Measurements from ENCODE around the gene TAF1. TPM values are rescaled to one million over a fixed set of nuclear protein-coding genes. Genes with fewer than 3 reads are reported as not detected.

TAF1 gene
- polyA plus RNA-seq, 1 of the 3 experiments (the other 2 are of a cell fraction) = 25.0 TPM

GRCh38 chrX:71482228-71482958, 116.2 kb downstream of the TAF1 start:
- no peak for DNase-seq
- TF ChIP-seq FOXM1 (IDR thresholded peaks at IDR 0.05; ENCODE audit: low read depth) (no peak), EZH2phosphoT487 (IDR thresholded peaks at IDR 0.05; ENCODE audit: borderline replicate concordance, low read depth) (no peak), ELF1 (IDR thresholded peaks at IDR 0.05) (no peak), POLR2AphosphoS5 (IDR thresholded peaks at IDR 0.05; ENCODE audit: low read depth, low read length) (no peak), SMC3 (IDR thresholded peaks at IDR 0.05; ENCODE audit: low read depth, low read length) (no peak)
- TF ChIP-seq, protein P1, sequence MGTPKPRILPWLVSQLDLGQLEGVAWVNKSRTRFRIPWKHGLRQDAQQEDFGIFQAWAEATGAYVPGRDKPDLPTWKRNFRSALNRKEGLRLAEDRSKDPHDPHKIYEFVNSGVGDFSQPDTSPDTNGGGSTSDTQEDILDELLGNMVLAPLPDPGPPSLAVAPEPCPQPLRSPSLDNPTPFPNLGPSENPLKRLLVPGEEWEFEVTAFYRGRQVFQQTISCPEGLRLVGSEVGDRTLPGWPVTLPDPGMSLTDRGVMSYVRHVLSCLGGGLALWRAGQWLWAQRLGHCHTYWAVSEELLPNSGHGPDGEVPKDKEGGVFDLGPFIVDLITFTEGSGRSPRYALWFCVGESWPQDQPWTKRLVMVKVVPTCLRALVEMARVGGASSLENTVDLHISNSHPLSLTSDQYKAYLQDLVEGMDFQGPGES (IDR thresholded peaks at IDR 0.05; ENCODE audit: low read depth, low read length) = no peak
- TF ChIP-seq, protein P2, sequence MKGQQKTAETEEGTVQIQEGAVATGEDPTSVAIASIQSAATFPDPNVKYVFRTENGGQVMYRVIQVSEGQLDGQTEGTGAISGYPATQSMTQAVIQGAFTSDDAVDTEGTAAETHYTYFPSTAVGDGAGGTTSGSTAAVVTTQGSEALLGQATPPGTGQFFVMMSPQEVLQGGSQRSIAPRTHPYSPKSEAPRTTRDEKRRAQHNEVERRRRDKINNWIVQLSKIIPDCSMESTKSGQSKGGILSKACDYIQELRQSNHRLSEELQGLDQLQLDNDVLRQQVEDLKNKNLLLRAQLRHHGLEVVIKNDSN (IDR thresholded peaks at IDR 0.05; ENCODE audit: borderline replicate concordance, low read depth) = no peak
- Histone ChIP-seq H4K20me1 (ENCODE audit: insufficient read depth) (no peaks in the 10 kb centered on the region), H3K27me3 (ENCODE audit: insufficient read depth) (no peaks in the 10 kb centered on the region; the same call in 1 of the 2 replicates), H3F3A (replicated peaks; ENCODE audit: insufficient read depth) (no peaks in the 10 kb centered on the region), H3K9me3 (no peaks in the 10 kb centered on the region), H3K4me2 (no peak overlapping the region), H3K27ac (ENCODE audit: low read depth in 2 of 2, low read length in 1 of 2) (no peak overlapping the region), H3K4me3 (ENCODE audit: low read depth in 2 of 2, low read length in 1 of 2) (no peak overlapping the region), H3K4me1 (ENCODE audit: control insufficient read depth in 1 of 2, insufficient read depth in 2 of 2, low read depth in 1 of 2, low read length in 1 of 2) (no peaks in the 10 kb centered on the region), H2AFZ (ENCODE audit: low read depth) (no peak overlapping the region), H3K36me3 (replicated peaks in 1 of 2; ENCODE audit: control insufficient read depth in 1 of 2, insufficient read depth in 2 of 2, low read length in 1 of 2) (no peaks in the 10 kb centered on the region), H3K9me2 (no peaks in the 10 kb centered on the region), H3K9ac (no peak overlapping the region), H3K79me2 (ENCODE audit: insufficient read depth) (no peaks in the 10 kb centered on the region)
- ChIA-PET POLR2A (no interaction called here), CTCF (no interaction called here)
- 50% methylated on average over 4 of the region's 4 CpGs for WGBS (ENCODE audit: low lambda C conversion rate)

GRCh38 chrX:71487814-71488213, 121.7 kb downstream of the TAF1 start:
- Histone ChIP-seq H3K27me3 (ENCODE audit: insufficient read depth) (no peaks in the 10 kb centered on the region; the same call in 1 of the 2 replicates), H3K36me3 (replicated peaks in 1 of 2; ENCODE audit: control insufficient read depth in 1 of 2, insufficient read depth in 2 of 2, low read length in 1 of 2) (no peaks in the 10 kb centered on the region), H3K9ac (no peak overlapping the region), H3K9me3 (no peaks in the 10 kb centered on the region), H3K79me2 (ENCODE audit: insufficient read depth) (no peaks in the 10 kb centered on the region), H3K4me1 (ENCODE audit: control insufficient read depth in 1 of 2, insufficient read depth in 2 of 2, low read depth in 1 of 2, low read length in 1 of 2) (no peaks in the 10 kb centered on the region), H3K27ac (ENCODE audit: low read depth in 2 of 2, low read length in 1 of 2) (no peak overlapping the region), H3F3A (replicated peaks; ENCODE audit: insufficient read depth) (no peaks in the 10 kb centered on the region), H4K20me1 (ENCODE audit: insufficient read depth) (no peaks in the 10 kb centered on the region), H2AFZ (ENCODE audit: low read depth) (no peak overlapping the region), H3K9me2 (no peaks in the 10 kb centered on the region), H3K4me2 (no peak overlapping the region), H3K4me3 (ENCODE audit: low read depth in 2 of 2, low read length in 1 of 2) (no peak overlapping the region)
- TF ChIP-seq MEF2A (IDR thresholded peaks at IDR 0.05; ENCODE audit: borderline replicate concordance, low read depth) = no peak
- TF ChIP-seq RAD21 (IDR thresholded peaks at IDR 0.05; ENCODE audit: low read length) = no peak
- no peak for TF ChIP-seq RCOR1 (IDR thresholded peaks at IDR 0.05; ENCODE audit: low read length)
- no peak for TF ChIP-seq TEAD4 (IDR thresholded peaks at IDR 0.05; ENCODE audit: borderline replicate concordance, insufficient read depth)
- TF ChIP-seq, protein P2 (IDR thresholded peaks at IDR 0.05; ENCODE audit: borderline replicate concordance, low read depth) = no peak
- TF ChIP-seq NFIC (IDR thresholded peaks at IDR 0.05; ENCODE audit: borderline replicate concordance) = no peak
- TF ChIP-seq, protein P3, sequence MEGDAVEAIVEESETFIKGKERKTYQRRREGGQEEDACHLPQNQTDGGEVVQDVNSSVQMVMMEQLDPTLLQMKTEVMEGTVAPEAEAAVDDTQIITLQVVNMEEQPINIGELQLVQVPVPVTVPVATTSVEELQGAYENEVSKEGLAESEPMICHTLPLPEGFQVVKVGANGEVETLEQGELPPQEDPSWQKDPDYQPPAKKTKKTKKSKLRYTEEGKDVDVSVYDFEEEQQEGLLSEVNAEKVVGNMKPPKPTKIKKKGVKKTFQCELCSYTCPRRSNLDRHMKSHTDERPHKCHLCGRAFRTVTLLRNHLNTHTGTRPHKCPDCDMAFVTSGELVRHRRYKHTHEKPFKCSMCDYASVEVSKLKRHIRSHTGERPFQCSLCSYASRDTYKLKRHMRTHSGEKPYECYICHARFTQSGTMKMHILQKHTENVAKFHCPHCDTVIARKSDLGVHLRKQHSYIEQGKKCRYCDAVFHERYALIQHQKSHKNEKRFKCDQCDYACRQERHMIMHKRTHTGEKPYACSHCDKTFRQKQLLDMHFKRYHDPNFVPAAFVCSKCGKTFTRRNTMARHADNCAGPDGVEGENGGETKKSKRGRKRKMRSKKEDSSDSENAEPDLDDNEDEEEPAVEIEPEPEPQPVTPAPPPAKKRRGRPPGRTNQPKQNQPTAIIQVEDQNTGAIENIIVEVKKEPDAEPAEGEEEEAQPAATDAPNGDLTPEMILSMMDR (IDR thresholded peaks at IDR 0.05) = no peak
- TF ChIP-seq GATA2 (CRISPR knock-in tag; IDR thresholded peaks at IDR 0.05) = no peak
- no peak for TF ChIP-seq USF2 (IDR thresholded peaks at IDR 0.05; ENCODE audit: borderline replicate concordance, low read depth, low read length)
- TF ChIP-seq FOXM1 (IDR thresholded peaks at IDR 0.05; ENCODE audit: low read depth) = no peak
- TF ChIP-seq ELF1 (IDR thresholded peaks at IDR 0.05) = no peak
- no peak for TF ChIP-seq POLR2AphosphoS5 (IDR thresholded peaks at IDR 0.05; ENCODE audit: low read depth, low read length)
- no peak for TF ChIP-seq SIN3A (IDR thresholded peaks at IDR 0.05; ENCODE audit: borderline replicate concordance, low read depth, low read length)
- no peak for TF ChIP-seq JUND (IDR thresholded peaks at IDR 0.05)
- no peak for TF ChIP-seq RXRA (IDR thresholded peaks at IDR 0.05; ENCODE audit: borderline replicate concordance, low read depth)
- ChIA-PET CTCF (interaction anchor here (1.7 kb wide), 1 partner anchor 40 kb away, joined by 3 read pairs; no protein-coding TSS in a partner anchor), POLR2A (no interaction called here)
- DNase-seq = no peak
